Ovary (tissue), 9 donors: ENCODE results near the gene SPOPL. TPM values are rescaled to one million over a fixed set of nuclear protein-coding genes. Genes with fewer than 3 reads are reported as not detected.

Experiments
- DNase-seq, 5 donors: peaks; one replicate each; pipeline ENCODE4 v3.0.0-alpha.2; 2019 to 2020
- H3K27ac ChIP-seq, 2 donors: fragments of 200-600 bp; one replicate each; pipeline versions ENCODE4 v1.5.1 to v1.8.0; 2019 to 2022
- H3K27me3 ChIP-seq: fragments of 200-600 bp; one replicate; pipeline ENCODE4 v1.8.0; 2022
- H3K36me3 ChIP-seq: fragments of 200-600 bp; sonication (generic); one replicate; pipeline ENCODE4 v1.5.1; 2019
- H3K4me1 ChIP-seq: one replicate; pipeline ENCODE4 v1.8.1; 2013; ENCODE audit warnings: mild to moderate bottlenecking, moderate library complexity; ENCODE audit not compliant: insufficient read depth
- H3K4me3 ChIP-seq: fragments of 200-600 bp; sonication (generic); one replicate; pipeline ENCODE4 v1.5.1; 2017
- H3K9me3 ChIP-seq, 2 donors: fragments of 200-600 bp in 1 of 2; sonication (generic) in 1 of 2; one replicate each; pipeline versions ENCODE4 v1.5.1 to v1.8.1; 2013 to 2019; ENCODE audit warnings: mild to moderate bottlenecking in 1 of 2, moderate library complexity in 1 of 2
- CTCF ChIP-seq, 3 donors: fragments of 450-650 bp in 2 of 3; fragments of 200-600 bp in 1 of 3; IDR thresholded peaks; one replicate each; pipeline versions ENCODE4 v1.5.1 to v1.8.0; 2016 to 2022; ENCODE audit warnings: antibody characterized with exemption in 3 of 3, mild to moderate bottlenecking in 1 of 3
- EP300 ChIP-seq: sonication (generic); formaldehyde crosslinking; IDR thresholded peaks from one replicate; pipeline ENCODE4 v1.6.1; 2017; ENCODE audit warnings: antibody characterized with exemption
- POLR2A ChIP-seq: fragments of 450-650 bp; IDR thresholded peaks from one replicate; pipeline ENCODE4 v1.6.1; 2017; ENCODE audit warnings: antibody characterized with exemption, mild to moderate bottlenecking, moderate library complexity
- WGBS, 3 donors: extraction: QIAGEN DNeasy Blood & Tissue Kit in 1 of 3; methylation state at CpG; one replicate each; pipeline versions ENCODE4 v1.1.5 to v1.1.7; 2013 to 2017; 5-methylcytosine and 5-hydroxymethylcytosine counted together
- intact Hi-C, 4 donors: fragments of 100-400 bp; cut with DNase I; formaldehyde crosslinking; loops; one replicate each; pipeline versions ENCODE4 v1.11.0 to v1.15.1; 2022 to 2023
- polyA plus RNA-seq, 2 donors: library from polyadenylated mRNA; stranded (reverse); fragments of 200-250 nt in 1 of 2; fragments of 350-450 nt in 1 of 2; fragmentation: Illumina TruSeq in 1 of 2; extraction: RNeasy Lipid Tissue Mini Kit (QIAGEN cat#74804) in 1 of 2; gene quantifications; one replicate each; pipeline ENCODE4 v1.2.3, GENCODE V29; 2013 to 2014
- total RNA-seq, 7 donors: library from RNA; depleted of rRNA in 2 of 7; stranded (reverse); fragments of >200 nt in 2 of 7; fragmentation: NEBNext Ultra II Directional in 3 of 7; extraction: Animal tissue kit (Norgen Biotek cat#: 25700) in 3 of 7; gene quantifications; one replicate each; pipeline versions ENCODE4 v1.1.0 to v1.2.4, GENCODE V29; 2016 to 2023
- donor health status: DM: no; HTN: no; CAD: no; lungs with moderate emphysema.
- donor health status: DM: no; HTN: no; CAD: no.
- donor health status: Bipolar disorder and iron deficiency.
- donor health status: DM: yes; HTN: yes; CAD: no.
- donor health status: DM: no; HTN: no; CAD: no.
- donor health status: DM: yes; HTN: yes; CAD: no.

Gene SPOPL
- total and polyA plus RNA-seq, 9 donors: 10.9 to 30.9 (median 23.6) TPM

- no peaks in the 10 kb centered on the region for H3K27me3 ChIP-seq
- H3K36me3 ChIP-seq: no peaks in the 10 kb centered on the region
- no peak overlapping the region for H3K27ac ChIP-seq
- H3K4me3 ChIP-seq: no peak overlapping the region
- H3K9me3 ChIP-seq: no peaks in the 10 kb centered on the region
- DNase-seq: no peak
- TF ChIP-seq EP300 (no peak), CTCF (IDR thresholded peaks at IDR 0.05) (no peak), POLR2A (no peak)
- H3K4me1 ChIP-seq: no peaks in the 10 kb centered on the region
- intact Hi-C loops: no loop called here
These were observed 47.2 kb downstream of the SPOPL start for GRCh38 chr2:138548796-138549195.

GRCh38 chr2:138550172-138550571 is 48.6 kb downstream of the SPOPL start:
- Histone ChIP-seq H3K27me3 (no peaks in the 10 kb centered on the region), H3K4me3 (no peak overlapping the region), H3K9me3 (no peaks in the 10 kb centered on the region), H3K4me1 (no peaks in the 10 kb centered on the region), H3K36me3 (no peaks in the 10 kb centered on the region), H3K27ac (no peak overlapping the region)
- intact Hi-C loops: no loop called here
- no peak for TF ChIP-seq POLR2A
- TF ChIP-seq EP300: no peak
- no peak for TF ChIP-seq CTCF (IDR thresholded peaks at IDR 0.05)
- no peak for DNase-seq
- 79 to 86% (median 83%) methylated on average over 4 of the region's 4 CpGs for WGBS, 3 donors

- no peaks in the 10 kb centered on the region for H3K27me3 ChIP-seq
- TF ChIP-seq CTCF (IDR thresholded peaks at IDR 0.05) (no peak), EP300 (no peak), POLR2A (no peak)
- 72 to 80% (median 76%) methylated on average over 3 of the region's 3 CpGs for WGBS, 3 donors
- H3K9me3 ChIP-seq: no peaks in the 10 kb centered on the region
- no peaks in the 10 kb centered on the region for H3K36me3 ChIP-seq
- no peaks in the 10 kb centered on the region for H3K4me1 ChIP-seq
- DNase-seq: no peak
- intact Hi-C loops: no loop called here
- no peak overlapping the region for H3K4me3 ChIP-seq
- no peak overlapping the region for H3K27ac ChIP-seq
These were observed 49.2 kb downstream of the SPOPL start for GRCh38 chr2:138550670-138551287.

- Histone ChIP-seq H3K36me3 (no peaks in the 10 kb centered on the region), H3K27me3 (no peaks in the 10 kb centered on the region), H3K4me1 (no peaks in the 10 kb centered on the region), H3K27ac (no peak overlapping the region), H3K9me3 (no peaks in the 10 kb centered on the region), H3K4me3 (no peak overlapping the region)
- no peak for DNase-seq
- 97 to 100% (median 98%) methylated on average over 3 of the region's 3 CpGs for WGBS, 3 donors
- TF ChIP-seq CTCF (IDR thresholded peaks at IDR 0.05) (no peak), EP300 (no peak), POLR2A (no peak)
- intact Hi-C loops: no loop called here
These were observed 52.6 kb downstream of the SPOPL start for GRCh38 chr2:138554123-138554522.
